ENCODE measurements around the gene BMPER.

- TF ChIP-seq, protein P1, sequence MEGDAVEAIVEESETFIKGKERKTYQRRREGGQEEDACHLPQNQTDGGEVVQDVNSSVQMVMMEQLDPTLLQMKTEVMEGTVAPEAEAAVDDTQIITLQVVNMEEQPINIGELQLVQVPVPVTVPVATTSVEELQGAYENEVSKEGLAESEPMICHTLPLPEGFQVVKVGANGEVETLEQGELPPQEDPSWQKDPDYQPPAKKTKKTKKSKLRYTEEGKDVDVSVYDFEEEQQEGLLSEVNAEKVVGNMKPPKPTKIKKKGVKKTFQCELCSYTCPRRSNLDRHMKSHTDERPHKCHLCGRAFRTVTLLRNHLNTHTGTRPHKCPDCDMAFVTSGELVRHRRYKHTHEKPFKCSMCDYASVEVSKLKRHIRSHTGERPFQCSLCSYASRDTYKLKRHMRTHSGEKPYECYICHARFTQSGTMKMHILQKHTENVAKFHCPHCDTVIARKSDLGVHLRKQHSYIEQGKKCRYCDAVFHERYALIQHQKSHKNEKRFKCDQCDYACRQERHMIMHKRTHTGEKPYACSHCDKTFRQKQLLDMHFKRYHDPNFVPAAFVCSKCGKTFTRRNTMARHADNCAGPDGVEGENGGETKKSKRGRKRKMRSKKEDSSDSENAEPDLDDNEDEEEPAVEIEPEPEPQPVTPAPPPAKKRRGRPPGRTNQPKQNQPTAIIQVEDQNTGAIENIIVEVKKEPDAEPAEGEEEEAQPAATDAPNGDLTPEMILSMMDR (IDR thresholded peaks at IDR 0.05): no peak
- TF ChIP-seq POLR2A (IDR thresholded peaks at IDR 0.05): no peak
These were observed 43.4 kb upstream of the BMPER start for GRCh38 chr7:33861947-33862346.

All from vagina (tissue), 2 donors.